HG02870 (cell line): Measurements from ENCODE around the gene UBE2C.
A peak's percentile ranks its signal among the peaks of the same experiment; 100 is the strongest.

Source experiments
- ATAC-seq: cut with Tn5 transposase; IDR thresholded peaks from one replicate; pipeline ENCODE4 v1.9.1; 2021; ENCODE audit warnings: mild to moderate bottlenecking, moderate library complexity; ENCODE audit not compliant: unreplicated experiment

The UBE2C gene

GRCh38 chr20:45832619-45833018 is 20.2 kb downstream of the UBE2C start:
- ATAC-seq: no peak

GRCh38 chr20:45833030-45833882 is 20.8 kb downstream of the UBE2C start, which contains the start of gene SNX21:
TSS of gene SNX21 (plus strand) at chr20:45833799. CDS start at chr20:45833920, 121 bp downstream.
- ATAC-seq: no peak

GRCh38 chr20:45833883-45834796 is 21.7 kb downstream of the UBE2C start:
- ATAC-seq: no peak

- ATAC-seq: no peak
Observed at GRCh38 chr20:45834797-45835161, 22.3 kb downstream of the UBE2C start.

GRCh38 chr20:45835329-45835765 is 22.9 kb downstream of the UBE2C start:
- ATAC-seq: no peak

GRCh38 chr20:45835825-45836224 is 23.4 kb downstream of the UBE2C start:
- no peak for ATAC-seq

GRCh38 chr20:45836841-45837240 is 24.4 kb downstream of the UBE2C start:
- no peak for ATAC-seq

- no peak for ATAC-seq
Observed at GRCh38 chr20:45840700-45841198, 28.3 kb downstream of the UBE2C start.

- no peak for ATAC-seq
Observed at GRCh38 chr20:45841407-45842129, 29.1 kb downstream of the UBE2C start.

GRCh38 chr20:45842169-45842812 is 29.8 kb downstream of the UBE2C start:
- ATAC-seq: peak; percentile 57

- no peak for ATAC-seq
Observed at GRCh38 chr20:45843506-45843905, 31.1 kb downstream of the UBE2C start.

GRCh38 chr20:45845452-45845851 is 33.0 kb downstream of the UBE2C start:
- ATAC-seq: no peak

GRCh38 chr20:45848421-45848820 is 36.0 kb downstream of the UBE2C start:
- no peak for ATAC-seq

GRCh38 chr20:45848969-45849582 is 36.6 kb downstream of the UBE2C start:
- ATAC-seq: no peak

GRCh38 chr20:45850238-45850637 is 37.8 kb downstream of the UBE2C start:
- ATAC-seq: no peak

- ATAC-seq: no peak
Observed at GRCh38 chr20:45850926-45851325, 38.5 kb downstream of the UBE2C start.

GRCh38 chr20:45851501-45851900 is 39.1 kb downstream of the UBE2C start:
- no peak for ATAC-seq

GRCh38 chr20:45852326-45852725 is 39.9 kb downstream of the UBE2C start:
- ATAC-seq: no peak

GRCh38 chr20:45853484-45853883 is 41.0 kb downstream of the UBE2C start:
- no peak for ATAC-seq
